Measurements from ENCODE around the gene PRR18.

DNA sequence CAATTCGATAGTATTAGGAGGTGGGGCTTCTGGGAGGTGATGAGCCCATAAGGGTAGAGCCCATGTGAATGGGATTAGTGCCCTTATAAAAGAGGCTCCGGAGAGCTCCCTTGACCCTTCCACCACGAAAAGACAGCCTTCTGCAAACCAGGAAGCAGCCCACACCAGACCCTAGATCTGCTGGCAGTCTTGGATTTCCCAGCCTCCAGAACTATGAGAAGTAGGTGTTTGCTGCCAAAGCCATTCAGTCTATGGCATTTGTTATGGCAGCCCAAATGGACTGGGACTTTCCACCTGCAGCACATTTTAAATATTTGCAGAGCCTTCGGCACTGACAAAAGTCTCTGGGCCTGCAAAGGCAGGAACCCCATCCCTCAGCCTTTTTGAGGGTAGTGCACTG is 46.0 kb upstream of the PRR18 start:
- TF ChIP-seq CTCF (IDR thresholded peaks at IDR 0.05): no peak
- TF ChIP-seq POLR2A (IDR thresholded peaks at IDR 0.05): no peak

Data from thyroid gland (tissue), 4 donors.